GM21381 (cell line): ENCODE data around the gene DUS1L.

Experiments used
- ATAC-seq: cut with Tn5 transposase; IDR thresholded peaks from one replicate; pipeline ENCODE4 v1.9.1; 2021; ENCODE audit warnings: mild to moderate bottlenecking, moderate library complexity; ENCODE audit not compliant: unreplicated experiment

The DUS1L gene

DNA sequence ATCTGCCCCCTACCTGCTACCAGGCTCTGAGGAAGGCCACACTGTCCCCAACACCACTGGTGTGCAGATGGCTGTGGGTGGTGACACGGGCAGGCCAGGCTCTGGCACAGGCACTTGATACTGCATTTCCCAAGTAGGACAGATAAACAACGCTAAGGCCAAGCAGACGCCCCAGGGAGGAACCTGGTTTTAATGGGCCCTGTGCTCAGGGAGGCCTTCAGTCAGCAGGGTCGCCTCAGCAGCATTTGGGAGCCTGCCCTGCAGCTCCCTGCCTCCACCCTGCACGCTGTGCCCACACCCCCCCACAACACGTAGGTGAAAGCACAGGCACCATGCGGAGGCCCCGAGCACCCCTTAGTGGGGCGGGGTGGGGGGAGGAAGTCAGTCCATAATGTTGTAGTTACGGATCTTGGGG is 35.7 kb upstream of the DUS1L start:
- no peak for ATAC-seq

DNA sequence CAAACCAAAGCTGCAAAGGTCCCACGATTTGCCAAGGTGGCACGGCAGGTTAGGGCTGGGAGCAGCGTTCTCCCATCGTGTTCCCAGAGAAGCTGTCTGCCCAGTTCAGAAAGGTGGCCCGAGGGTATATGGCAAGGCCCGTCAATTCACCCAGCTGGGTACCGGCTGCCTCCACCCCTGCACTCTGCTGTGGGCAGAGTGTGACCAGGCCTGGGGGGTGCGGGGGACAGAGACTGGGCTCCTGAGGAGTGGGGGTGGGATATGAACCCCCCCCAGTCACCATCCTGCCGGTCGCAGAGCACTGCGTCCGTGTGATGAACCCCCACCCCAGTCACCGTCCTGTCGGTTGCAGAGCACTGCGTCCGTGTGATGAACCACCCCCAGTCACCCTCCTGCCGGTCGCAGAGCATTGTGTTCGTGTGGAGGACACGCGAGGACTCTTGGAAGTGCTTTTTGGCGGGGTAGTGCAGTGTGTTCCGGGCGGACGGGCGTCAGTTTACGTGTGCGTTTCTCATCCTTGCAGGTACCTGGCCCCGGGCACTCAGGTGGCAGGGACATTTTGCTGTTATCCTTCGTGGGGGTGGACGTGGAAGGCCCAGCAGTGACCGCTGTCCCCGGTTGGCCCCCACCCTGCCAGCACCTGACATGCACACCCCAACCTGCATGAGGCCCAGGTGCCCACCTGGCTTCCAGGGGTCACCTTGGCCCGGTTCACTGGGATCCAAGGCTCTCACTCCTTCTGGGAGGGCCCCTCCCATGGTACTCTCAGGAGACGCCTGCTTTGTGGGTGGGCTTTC is 35.1 kb upstream of the DUS1L start:
- no peak for ATAC-seq

DNA sequence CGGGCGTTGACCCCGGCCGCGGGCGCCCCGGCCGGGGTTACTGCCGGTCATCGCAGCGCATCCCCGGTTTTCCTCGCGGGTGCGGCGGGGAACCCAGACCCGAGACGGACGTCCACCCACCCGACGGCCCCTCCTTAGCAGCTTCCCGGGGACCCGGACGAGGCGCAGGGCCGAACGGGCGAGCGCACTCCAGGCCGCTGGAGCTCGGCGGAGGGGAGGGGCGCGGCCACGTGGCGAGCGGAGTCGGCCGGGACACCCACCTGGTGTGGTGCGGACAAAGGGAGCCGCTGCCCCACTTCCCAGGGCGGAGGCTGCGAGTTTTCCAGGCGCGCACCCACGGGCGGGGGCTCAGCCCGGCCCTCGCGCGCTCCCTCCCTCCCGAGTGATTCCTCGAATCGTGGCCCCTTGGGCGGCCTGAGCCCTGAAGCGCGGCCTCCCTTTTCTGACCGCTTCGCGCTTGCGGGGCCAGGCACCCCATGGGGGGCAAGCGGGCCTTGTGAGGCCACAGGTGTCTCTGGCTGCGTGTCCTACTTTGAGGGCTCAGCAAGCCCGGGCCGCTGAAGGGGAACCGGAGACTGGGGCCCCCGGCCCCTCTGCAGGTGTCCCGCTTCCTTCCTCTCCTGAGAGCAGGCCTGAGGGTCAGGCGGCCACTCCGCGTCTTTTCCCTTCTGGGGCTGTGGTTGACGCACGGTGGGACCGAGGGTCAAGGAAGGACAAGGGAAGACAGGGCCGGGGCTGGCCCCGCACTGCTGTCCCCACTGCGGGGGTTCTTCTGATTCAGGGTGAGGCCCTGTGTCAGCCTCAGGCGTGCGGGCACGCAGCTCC is 33.5 kb upstream of the DUS1L start:
- ATAC-seq: peak; percentile 10

DNA sequence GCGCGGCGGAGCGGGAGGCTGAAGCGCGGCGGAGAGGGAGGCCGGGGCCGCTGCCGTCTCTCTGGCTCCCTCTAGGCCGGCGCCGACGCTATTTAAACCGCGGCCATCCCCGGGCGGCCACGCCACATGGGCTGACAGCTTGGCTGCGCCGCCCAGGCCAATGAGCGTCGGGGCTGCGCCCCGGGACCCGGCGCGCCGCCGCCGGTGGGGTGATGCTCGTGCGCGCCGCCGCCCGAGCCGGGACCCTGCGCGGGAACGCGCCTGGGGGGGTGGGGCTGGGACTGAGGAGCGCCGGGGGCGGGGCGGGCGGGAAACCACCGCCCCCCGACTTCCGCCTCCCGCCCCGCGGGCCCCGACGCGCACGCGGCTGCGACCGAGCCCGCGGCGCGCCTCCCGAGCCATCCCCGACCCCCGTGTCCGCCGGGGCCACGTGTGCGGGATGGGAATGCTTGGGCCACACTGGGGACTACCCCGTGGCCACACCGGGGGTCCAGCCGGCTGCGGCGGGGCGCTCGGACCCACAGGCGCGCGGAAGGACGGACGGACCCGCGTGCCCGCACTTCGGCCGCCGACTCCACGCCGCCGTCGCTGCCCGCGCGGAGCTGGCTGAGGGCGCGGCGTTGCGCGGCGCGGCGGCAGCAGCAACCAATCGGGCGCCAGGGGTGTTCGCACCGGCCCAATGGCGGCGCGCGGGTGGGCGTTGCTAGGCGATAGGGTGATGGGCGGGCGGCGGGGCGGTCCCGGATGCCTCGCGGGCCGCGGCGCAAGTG is 32.8 kb upstream of the DUS1L start, which contains the start of gene FASN:
Gene FASN (minus strand): TSS at position 68 of the 770 bp plus-strand sequence. CDS start 1,791 bp downstream, outside the sequence.
- peak; percentile 61 for ATAC-seq

DNA sequence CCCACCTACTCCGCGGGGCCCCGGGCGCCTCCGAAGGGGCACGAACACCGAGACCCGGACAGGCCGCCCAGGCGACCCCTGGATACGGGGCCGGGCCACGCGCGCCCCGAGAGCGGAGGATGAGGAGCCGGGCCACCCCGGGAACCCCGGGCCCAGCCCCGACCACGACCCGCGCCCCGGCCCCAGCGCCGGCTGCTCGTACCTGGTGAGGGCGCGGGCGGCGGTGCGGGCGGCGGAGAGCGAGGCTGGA is 32.2 kb upstream of the DUS1L start:
- no peak for ATAC-seq

DNA sequence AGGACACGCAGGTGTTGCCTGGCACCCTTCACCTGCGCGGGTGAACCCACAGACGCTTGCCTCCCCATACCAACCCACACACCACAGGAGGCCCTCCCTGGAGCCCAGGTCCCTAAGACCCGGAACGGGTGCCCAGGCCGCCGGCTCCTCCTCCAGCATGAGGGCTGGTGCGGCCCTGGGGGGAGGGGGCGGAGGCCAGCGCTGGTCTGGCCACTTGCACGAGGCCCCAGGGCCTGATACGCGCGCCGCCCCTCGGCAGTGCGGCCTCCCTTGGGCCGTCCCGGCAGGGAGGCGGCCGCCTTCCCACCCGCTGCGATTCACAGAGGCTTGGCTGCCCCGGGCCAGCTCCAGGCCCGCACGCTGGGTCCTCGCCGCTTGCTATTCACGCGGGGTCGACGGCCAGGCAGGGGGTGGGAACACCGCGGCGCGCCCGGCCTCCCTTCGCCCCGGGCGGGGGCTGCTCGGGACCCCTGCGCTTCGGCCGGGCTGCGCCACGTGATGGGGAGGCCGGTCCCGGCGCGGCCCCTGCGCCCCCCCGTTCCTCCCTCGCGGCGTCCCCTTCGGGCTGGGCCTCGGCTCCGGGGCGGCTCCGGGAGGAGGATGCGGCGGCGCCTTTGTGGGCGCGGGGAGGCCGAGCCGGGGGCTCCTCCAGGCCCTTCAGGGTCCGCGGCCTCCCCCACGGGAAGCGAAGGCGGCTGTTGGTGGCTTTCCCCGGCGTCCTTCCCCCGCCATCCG is 31.7 kb upstream of the DUS1L start:
- ATAC-seq: peak; percentile 2

DNA sequence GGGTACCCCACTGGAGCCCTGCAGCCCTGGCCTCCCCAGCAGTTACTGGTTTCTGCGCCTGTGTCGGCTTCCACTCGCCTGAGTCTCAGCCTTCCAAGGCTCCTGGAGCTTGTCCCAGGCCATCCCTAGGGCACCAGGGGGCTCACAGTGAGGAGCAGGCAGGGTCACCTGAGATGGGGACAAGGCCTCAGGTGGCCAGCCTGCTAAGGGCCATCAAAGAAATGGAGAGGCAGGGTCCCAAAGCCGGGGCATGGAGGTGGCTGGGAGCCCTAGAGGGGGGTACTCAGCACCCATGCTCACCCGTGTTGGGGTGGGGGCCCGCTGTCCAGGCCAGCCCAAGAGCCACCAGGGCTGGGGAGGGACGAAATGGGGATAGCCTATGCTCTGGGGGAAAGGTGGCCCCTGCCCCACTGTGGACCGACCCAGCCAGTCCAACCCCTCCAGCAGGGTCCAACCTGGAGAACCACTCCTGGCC is 31.1 kb upstream of the DUS1L start:
- no peak for ATAC-seq

DNA sequence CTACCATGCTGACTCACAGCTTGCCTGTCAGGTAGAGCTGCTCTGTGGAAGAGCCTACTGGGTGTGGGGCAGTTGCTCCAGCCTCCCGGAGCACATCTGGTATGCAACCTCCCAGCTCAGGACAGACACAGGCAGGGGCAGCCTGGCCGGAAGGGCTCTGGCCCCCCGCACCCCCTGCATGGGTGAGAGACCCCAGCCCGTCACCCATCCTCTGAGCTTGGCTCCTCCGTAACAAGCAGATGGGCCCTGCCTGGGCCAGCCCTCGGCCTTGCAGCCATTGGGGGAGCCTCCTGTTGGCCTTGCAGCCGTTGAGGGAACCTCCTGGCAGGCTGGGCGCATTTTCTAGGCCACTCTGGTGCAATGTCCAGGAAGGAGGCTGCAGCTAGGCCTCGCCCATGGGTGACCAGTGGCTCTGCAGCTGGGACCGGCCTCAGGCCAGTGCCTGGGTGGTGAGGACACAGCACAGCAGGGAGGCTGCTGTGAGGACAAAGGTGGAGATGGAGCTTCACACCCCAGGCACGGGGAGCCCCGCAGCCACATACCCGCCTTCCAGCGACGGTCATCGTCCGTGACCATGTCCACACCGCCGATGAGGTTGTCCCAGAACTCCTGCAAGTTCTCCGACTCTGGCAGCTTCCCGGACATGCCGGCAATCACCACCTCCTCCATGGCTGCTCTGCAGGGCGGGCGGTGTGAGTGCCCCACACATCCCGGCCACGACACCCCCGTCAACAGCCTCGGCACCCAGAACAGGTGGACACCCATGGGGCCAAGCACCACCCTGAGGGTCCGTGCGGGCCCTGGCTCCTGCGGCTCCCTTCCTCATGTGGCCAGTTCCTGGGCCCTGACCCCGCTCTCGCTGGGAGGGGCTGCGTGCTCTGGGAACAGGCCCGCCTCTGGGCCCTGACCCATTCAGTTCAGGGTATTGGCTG is 30.4 kb upstream of the DUS1L start:
- no peak for ATAC-seq

DNA sequence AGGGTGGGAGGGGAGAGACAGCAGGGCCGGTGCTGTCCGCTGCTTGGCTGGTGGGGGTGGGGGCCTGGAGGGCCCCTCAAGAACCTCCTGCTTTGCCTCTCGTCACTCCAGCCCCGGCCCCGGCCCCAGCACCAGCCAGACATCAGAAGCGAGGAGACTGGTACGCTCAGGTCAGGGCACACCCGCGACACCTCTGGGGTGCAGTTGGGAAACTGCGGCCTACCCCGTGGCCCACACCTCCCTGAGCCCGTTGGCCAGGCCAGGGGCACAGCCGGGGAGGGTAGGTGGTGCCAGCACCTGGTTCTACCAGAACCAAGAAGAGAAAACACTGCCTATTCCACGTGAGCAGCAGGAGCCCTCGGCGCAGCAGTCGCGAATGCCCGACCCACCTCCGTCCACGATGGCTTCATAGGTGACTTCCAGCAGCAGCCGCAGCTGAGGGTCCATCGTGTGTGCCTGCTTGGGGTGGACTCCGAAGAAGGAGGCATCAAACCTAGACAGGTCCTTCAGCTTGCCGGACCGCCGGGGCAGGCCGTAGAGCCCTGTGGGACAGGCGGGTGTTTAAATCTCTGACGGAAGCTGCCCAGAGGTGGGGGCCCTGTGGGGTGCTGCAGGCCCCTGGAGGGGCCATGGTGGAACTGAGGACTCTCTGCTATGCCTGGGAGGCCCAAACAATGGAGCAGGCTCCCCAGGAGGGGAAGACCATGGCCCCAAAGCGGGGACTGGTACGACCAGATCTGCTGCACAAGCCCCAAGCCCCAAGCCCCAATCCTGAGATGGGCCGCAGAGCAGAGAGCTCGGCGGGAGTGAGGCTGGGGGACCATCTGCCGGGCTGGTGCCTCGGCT is 29.6 kb upstream of the DUS1L start:
- ATAC-seq: no peak

DNA sequence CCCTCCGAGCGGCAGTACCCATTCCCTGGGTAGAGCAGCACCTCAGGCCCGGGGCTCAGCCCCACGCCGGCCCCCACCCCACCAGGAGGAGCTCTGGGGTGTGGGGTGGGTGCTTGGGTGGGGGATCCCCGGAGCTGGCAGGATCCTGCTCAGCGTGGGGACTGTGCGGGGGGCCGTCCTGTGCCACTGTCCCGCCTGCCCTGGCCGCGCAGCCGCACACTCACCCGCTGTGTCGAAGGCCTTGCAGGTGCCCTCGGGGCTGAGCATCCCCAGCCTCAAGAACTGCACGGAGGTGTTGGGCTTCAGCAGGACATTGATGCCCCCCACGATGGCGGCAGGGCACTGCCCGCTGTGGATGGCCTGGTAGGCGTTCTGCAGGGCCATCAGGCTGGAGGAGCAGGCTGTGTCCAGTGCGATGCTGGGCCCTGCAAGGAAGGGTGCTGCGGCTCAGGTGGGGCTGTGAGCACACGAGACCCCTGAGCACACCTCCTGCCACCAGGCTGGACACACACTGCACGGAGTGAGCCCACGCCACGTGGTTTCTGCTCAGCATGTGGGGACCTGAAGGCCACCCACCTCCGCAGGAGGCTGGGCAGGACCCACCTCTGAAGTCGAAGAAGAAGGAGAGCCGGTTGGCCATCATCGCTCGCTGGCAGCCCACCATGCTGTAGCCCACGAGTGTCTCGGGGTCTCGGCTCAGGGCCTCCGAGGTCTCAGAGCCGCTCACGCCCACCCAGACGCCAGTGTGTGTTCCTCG is 27.6 kb upstream of the DUS1L start:
- ATAC-seq: no peak

DNA sequence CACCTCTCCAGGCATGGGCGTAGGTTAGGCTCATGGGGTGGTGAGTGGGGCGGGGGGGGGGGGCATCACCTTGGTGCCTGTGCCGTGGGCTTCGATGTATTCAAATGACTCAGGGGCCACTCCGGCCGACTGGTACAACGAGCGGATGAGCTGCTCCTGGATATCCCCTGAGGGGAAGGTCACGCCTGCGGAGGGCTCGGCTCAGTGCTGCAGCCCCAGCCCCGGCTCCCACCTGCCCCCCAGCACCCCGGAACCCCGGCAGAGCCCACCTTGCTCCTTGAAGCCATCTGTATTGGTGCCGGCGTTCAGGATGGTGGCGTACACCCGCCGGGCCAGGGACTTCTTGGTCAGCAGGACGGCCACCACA is 27.0 kb upstream of the DUS1L start:
- ATAC-seq: no peak

DNA sequence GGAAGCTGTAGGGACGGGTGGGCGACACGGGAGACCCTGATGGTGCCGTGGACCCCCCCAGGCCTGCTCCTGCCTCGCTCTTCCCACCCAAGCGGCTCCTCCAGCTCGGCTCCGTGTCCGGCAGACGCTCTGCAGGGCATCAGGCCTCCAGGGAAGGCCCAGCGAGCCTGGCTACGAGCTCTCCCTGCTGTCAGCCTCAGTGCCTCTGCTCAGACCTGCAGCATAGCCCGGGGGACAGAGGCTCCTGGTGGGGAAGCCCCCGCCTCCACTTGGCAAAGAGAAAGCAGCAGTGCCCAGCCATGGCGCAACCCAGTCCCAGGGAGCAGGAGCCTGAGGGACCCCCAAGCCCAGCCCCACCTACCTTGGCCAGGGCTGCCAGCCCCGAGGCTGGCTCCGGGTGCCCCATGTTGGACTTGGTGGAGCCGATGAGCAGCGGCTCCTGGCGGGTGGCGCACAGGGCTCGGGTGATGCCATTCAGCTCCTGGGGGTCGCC is 26.5 kb upstream of the DUS1L start:
- ATAC-seq: no peak

DNA sequence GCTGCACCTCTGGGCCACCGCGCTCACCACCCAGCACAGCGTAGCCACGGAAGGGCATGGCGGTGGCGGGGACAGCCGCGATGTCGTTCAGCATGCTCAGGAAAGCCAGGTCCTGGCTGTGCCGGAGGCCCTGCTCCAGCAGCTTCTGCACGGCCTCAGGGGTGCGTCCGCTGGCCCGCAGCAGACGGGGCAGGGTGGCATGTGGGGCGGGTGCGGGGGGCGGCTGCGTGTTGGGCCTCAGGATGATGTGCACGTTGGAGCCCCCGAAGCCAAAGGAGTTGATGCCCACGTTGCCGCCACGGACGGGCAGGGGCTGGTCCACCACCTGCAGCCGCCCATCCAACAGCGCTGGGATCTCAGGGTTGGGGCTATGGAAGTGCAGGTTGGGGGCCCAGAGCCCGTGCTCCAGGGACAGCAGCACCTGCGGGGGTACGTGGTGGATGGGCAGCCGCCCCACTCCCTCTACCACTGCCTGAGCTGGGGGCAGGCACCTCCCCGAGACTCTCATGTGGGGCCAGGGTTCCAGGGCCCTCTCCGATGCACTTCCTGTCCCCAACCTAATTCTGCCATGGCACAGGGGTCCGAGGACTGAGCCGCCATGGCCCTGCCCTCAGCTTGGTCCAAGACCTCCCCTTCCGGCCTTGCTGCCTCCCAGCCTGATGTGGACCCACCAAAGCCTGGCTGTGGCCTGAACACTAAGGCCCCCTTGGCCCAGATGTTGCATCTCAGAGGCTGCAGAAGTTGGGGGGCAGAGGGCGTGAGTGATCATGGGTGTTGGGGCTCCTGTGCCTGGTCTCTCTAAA is 25.9 kb upstream of the DUS1L start:
- ATAC-seq: no peak

DNA sequence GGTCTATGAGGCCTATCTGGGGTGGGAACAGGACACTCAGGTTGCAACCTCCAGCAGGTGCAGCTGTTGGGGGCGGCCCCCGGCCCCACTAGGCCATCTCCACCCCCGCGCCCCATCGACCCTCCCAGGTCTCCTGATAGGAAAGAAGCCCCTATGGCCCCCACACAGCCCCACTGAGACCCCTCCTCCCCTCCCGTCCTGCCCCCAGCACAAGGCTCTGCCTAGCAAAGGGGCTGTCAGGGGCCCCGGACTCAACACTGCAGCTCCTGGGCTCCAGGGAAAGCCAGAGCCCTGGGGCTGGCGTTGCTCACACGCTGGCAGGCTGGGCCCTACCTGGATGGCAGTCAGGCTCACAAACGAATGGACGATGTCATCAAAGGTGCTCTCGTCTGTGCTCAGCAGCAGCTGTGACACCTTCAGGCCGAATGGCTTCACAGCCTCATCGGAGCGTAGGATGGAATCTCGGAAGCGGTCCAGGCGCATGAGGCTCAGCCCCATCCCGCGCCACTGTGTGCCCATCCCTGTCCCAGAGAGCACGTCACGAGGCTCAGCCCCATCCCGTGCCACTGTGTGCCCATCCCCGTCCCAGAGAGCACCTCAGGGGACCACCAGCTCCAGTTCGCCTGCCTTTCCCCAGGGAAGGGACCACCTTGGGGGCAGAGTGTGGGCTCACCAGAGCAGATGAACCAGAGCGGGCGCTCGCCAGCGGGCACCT is 25.1 kb upstream of the DUS1L start:
- no peak for ATAC-seq

DNA sequence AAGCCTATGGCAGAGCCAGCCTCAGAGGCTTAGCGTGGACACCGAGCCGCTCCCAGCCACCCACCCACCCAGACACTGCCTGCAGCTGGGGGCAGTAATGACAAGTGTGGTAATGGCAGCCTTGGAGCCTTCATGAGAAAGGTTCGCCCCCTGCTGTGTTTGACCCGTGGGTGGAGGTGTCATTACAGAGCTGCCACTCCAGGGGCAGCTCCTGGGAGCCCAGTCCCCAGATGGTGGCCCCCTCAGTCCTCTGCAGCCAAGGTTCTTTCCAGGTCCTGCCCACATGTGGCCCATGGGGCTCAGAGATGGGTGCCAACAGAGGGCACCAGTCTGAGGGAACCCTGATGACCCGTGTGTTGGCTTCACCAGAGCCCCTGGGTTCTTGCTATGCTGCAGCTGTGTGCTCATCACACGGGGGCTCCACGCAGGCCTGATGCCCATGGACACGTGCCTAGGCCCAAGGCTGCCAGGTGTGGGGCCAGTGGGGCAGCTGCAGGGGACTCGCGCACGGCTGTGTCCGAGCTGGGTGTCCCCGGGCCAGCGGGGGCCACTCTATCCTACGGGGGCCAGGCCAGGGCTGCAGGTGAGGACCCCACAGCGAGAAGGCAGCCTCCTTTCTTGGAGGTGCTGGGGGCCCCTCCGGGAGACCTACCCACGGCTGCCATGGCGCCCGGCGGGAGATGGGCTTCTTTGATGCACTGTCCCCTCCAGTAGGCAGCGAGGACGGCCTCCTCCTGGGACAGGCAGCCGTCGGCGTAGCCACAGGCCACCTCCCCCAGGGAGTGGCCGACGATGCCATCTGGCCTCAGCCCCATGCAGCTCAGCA is 24.3 kb upstream of the DUS1L start:
- no peak for ATAC-seq
